ENCODE results near the gene RRN3.
"Not testable (repeated sequence)": the region's sequence is repeated elsewhere in the genome, so short reads cannot be mapped to it uniquely, and the experiment has no call there.

Gene RRN3

GRCh38 chr16:15099366-15099909, 5.4 kb upstream of the RRN3 start:
- not testable (repeated sequence) for DNase-seq

DNA sequence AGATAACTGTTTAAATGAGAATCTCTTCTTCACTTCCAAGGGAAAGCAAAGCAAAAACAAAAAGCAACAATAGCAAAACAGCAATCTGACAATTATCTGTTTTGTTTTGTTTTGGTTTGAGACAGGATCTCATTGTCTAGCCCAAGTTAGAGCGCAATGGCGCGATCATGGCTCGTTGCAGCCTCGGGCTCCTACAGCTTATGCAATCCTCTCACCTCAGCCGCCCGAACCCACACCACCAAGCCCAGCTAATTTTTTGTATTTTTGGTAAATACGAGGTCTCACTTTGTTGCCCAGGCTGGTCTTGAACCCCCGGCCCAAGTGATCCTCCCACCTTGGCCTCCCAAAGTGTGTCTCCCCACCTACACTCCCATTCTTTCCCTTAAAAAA, 2.5 kb upstream of the RRN3 start:
- DNase-seq, result not testable (repeated sequence)

GRCh38 chr16:15093571-15093954, 509 bp downstream of the RRN3 start:
- DNase-seq, result not testable (repeated sequence)

GRCh38 chr16:15090663-15091269, 3.3 kb downstream of the RRN3 start:
- not testable (repeated sequence) for DNase-seq

DNA sequence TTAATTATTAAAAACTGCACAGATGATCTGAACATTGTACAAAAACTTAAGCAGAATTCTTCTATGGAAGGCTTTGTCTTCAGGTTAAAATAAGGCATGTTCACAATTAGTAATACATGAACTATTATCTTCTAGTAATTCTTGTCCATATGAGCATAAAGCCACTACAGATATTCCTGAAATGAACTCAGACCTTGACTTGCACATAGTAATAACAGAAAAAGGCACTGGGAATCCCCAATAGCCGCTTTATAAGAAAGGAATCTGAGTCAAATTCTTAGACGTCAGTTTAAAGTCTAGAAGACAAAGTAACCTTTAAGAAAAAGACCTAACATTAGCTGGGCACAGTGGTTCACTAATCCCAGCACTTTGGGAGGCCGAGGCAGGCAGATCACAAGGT, 11.3 kb downstream of the RRN3 start:
- not testable (repeated sequence) for DNase-seq

- DNase-seq, result not testable (repeated sequence)
Observed at GRCh38 chr16:15080883-15081282, 13.2 kb downstream of the RRN3 start.

- not testable (repeated sequence) for DNase-seq
Observed at GRCh38 chr16:15076161-15076560, 17.9 kb downstream of the RRN3 start.

GRCh38 chr16:15073101-15073500, 21.0 kb downstream of the RRN3 start:
- DNase-seq, result no peak

GRCh38 chr16:15071916-15072769, 21.9 kb downstream of the RRN3 start:
- DNase-seq, result not testable (repeated sequence)

DNA sequence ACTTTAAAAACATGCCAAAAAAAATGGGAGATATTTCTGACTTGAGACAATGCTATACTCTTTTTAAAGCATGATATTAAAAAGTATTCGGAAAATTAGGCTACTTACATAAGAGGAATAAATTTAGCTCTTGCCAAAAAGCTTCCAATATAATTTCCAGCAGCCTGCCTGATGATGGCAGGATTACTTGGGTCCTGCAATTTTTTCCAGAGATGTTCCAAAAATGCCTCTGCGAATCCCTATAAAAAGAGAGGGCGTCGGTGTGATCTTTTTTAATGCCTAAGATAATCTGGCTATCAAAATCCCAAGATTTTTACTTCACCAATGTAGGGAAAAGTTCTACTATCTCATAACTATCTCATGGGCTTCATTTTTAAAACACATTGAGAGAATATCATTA, 23.1 kb downstream of the RRN3 start:
- DNase-seq, result not testable (repeated sequence)

DNA sequence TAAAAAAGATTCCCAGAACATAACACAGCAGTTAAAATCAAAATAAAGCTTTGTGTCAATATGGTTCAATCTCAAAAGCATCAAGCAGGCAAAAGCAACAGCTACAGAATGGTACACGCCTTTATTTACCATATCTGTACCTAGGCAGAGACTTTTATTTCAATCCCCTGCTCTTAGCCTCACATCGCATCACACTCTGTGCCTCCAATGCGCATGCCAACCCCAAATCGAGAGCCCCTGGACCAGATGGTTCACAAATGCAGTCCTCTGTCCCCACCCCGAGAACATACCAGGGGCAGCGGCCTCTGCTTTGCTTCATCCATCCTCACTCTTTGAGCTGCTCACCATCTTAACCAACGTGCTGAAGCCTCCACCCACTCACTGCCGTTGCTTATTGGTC, 27.4 kb downstream of the RRN3 start:
- DNase-seq, result not testable (repeated sequence)

DNA sequence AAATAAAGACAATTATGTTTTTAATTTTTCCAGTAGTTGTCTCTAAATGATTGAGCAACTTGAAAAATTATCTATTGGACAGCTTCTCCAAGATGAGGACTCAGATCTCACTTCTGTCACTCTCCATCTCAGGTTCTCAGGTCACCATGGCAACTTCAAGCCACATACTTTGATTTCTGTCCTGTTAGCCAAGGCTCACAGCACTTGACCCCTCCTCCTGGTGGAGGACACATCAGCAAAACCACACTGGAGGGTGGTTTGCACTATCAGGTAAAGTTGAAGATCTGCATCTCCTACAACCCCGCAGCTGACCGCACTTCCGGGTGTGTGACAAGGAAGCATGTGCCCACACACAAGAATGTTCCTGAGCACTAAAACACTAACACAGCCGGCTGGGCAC, 28.1 kb downstream of the RRN3 start:
- DNase-seq, result not testable (repeated sequence)

DNA sequence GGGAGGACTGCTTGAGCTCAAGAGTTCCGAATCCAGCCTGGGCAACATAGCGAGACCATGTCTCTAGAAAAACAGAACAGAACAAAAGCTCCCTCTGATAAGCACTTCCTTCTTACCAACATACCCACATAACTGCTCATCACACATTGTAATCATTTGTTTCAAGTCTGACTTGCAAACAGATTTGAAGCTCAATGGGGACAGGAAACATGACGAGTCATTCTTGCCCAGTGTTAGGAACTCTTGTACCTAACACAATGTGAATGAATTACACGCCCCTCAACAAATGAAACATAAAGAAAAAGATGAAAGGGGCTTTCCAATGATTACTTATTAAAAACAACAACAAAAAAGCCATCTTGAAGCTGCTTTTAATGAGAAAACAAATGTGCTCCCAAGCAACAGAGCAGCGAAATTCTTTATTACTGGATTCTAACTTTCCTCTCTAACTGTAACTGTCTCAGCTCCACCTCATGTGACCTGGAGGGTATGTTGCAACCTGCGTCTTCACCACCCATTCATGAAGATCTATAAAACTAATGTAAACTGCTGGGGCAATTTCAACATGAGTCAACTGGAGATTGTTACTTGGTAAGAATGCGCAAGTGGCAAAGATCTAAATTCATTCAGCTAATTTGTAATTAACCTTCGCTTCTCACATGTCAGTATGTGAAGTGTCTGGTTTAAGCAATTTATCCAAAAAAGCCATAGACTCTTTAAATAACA, 31.8 kb downstream of the RRN3 start:
- DNase-seq, result not testable (repeated sequence)

GRCh38 chr16:15059324-15059723, 34.7 kb downstream of the RRN3 start:
- no peak for DNase-seq

- DNase-seq, result no peak
Observed at GRCh38 chr16:15057681-15058417, 36.2 kb downstream of the RRN3 start.

DNA sequence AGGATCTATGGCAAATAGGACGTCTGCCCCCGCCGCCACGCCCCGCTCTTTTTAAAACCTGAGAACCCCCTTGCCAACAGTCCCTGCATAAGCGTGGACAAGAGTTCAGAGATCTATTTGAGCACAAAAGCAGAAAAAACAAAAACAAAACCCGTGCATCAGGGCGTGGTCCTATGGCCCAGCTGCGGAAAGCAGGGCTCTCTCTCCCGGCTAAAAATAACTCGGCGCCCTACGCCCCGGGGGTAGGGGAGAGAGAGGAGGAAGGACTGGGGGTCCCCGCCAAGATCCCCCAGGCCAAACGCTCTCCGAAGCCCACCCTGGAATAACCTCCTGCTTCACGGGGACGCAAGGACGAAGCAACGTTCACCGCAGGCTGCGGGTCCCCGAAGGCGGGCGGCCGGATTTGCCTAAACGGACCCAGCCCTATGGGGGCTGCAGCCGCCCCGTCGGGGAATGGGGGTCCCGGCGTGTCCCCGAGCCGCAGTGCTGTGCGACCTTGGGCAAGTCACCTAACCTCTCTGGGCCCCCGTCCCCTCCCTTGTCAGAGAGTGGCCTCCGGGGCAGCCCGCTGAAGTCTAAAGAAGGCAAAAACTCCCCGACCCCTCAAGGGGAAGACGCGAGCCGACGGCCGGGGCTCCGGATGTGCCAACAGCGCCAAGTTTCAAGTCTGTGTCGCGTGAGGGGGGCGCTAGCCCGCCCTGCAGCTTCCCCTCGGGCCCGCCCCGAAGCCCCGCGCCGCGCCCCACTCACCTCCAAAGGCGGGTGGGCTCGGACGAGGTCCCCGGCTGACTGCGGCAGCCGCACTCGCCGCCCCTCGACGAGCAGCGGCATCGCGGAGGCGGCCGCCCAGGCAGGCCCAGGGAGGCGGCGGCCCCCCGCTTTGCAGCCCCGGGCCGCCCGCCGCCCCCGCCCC, 38.7 kb downstream of the RRN3 start:
- DNase-seq, result no peak

GRCh38 chr16:15054357-15055140, 39.5 kb downstream of the RRN3 start:
- no peak for DNase-seq

GRCh38 chr16:15053904-15054303, 40.2 kb downstream of the RRN3 start:
- DNase-seq, result no peak

- DNase-seq, result no peak
Observed at GRCh38 chr16:15052747-15053476, 41.2 kb downstream of the RRN3 start.

DNA sequence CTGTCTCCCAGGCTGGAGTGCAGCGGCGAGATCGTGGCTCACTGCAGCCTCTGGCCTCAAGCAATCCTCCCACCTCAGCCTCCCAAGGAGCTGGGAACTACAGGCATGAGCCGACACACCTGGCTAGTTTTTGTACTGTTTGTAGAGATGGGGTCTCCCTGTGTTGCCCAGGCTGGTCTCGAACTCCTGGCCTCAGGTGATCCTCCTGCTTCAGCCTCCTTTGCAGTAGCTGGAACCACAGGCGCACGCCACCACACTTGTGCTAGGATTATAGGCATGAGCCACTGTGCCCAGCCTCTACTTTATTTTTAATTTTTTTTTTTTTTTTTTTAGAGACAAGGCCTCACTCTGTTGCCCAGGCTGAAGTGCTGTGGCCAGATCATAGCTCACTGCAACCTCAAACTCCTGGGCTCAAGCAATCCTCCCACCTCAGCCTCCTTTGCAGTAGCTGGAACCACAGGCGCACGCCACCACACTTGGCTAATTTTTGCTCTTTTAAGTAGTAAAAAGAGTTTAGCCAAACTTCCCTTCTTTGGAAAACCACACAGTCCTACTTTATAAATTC, 42.6 kb downstream of the RRN3 start:
- DNase-seq, result no peak

All from NCI-H774 (cell line).